ENCODE measurements around the gene SMYD3. TPM values are rescaled to one million over a fixed set of nuclear protein-coding genes. Genes with fewer than 3 reads are reported as not detected.

SMYD3 gene
- total RNA-seq, 3 donors from 2014 or later: 16.3 to 18.0 (median 16.4) TPM

- Histone ChIP-seq H3K4me1 (ENCODE audit: low read depth) (no peaks in the 10 kb centered on the region), H3K9me3 (no peaks in the 10 kb centered on the region), H3K4me3 (no peak overlapping the region), H3K36me3 (ENCODE audit: low read depth) (no peaks in the 10 kb centered on the region)
- intact Hi-C loops (cut with DNase I, micrococcal nuclease): no loop called here
- DNase-seq (no peak), ATAC-seq (no peak)
- no peak for TF ChIP-seq CTCF (IDR thresholded peaks at IDR 0.05)
Measured at GRCh38 chr1:246182149-246182851, 324.8 kb downstream of the SMYD3 start.

- no peak for DNase-seq
- Histone ChIP-seq H3K9me3 (no peaks in the 10 kb centered on the region), H3K4me3 (no peak overlapping the region), H3K36me3 (ENCODE audit: low read depth) (no peaks in the 10 kb centered on the region), H3K4me1 (ENCODE audit: low read depth) (no peaks in the 10 kb centered on the region)
- intact Hi-C loops (cut with DNase I, micrococcal nuclease): no loop called here
- TF ChIP-seq CTCF (IDR thresholded peaks at IDR 0.05): no peak
- no peak for ATAC-seq
Measured at GRCh38 chr1:246181241-246181640, 325.8 kb downstream of the SMYD3 start.

- ATAC-seq (no peak), DNase-seq (no peak)
- Histone ChIP-seq H3K4me3 (no peak overlapping the region), H3K36me3 (ENCODE audit: low read depth) (no peaks in the 10 kb centered on the region), H3K9me3 (no peaks in the 10 kb centered on the region), H3K4me1 (ENCODE audit: low read depth) (no peaks in the 10 kb centered on the region)
- intact Hi-C loops (cut with DNase I, micrococcal nuclease): no loop called here
- TF ChIP-seq CTCF (IDR thresholded peaks at IDR 0.05): no peak
Measured at GRCh38 chr1:246179401-246179800, 327.7 kb downstream of the SMYD3 start.

GRCh38 chr1:246178717-246179311, 328.3 kb downstream of the SMYD3 start:
- Histone ChIP-seq H3K4me3 (no peak overlapping the region), H3K36me3 (ENCODE audit: low read depth) (no peaks in the 10 kb centered on the region), H3K4me1 (ENCODE audit: low read depth) (no peaks in the 10 kb centered on the region), H3K9me3 (no peaks in the 10 kb centered on the region)
- no peak for TF ChIP-seq CTCF (IDR thresholded peaks at IDR 0.05)
- ATAC-seq (no peak), DNase-seq (no peak)
- intact Hi-C loops (cut with DNase I, micrococcal nuclease): no loop called here

- Histone ChIP-seq H3K4me3 (no peak overlapping the region), H3K4me1 (ENCODE audit: low read depth) (no peaks in the 10 kb centered on the region), H3K36me3 (ENCODE audit: low read depth) (no peaks in the 10 kb centered on the region), H3K9me3 (no peaks in the 10 kb centered on the region)
- ATAC-seq (no peak), DNase-seq (no peak)
- intact Hi-C loops (cut with DNase I, micrococcal nuclease): no loop called here
- no peak for TF ChIP-seq CTCF (IDR thresholded peaks at IDR 0.05)
Measured at GRCh38 chr1:246176126-246177024, 330.7 kb downstream of the SMYD3 start.

Data from mucosa of descending colon (tissue), 3 donors.